ENCODE measurements around the gene EGLN2. TPM values are rescaled to one million over a fixed set of nuclear protein-coding genes. Genes with fewer than 3 reads are reported as not detected.
"Not testable (repeated sequence)": the region's sequence is repeated elsewhere in the genome, so short reads cannot be mapped to it uniquely, and the experiment has no call there.

The EGLN2 gene
- total RNA-seq, 2 donors from 2014 or later: 50.8 to 51.4 TPM

GRCh38 chr19:40818480-40819399 lies 19.7 kb downstream of the EGLN2 start:
- peaks cover 39% of the 10 kb centered on the region for H3K4me1 ChIP-seq
- peak; percentile 79 to 88 (median 84) for DNase-seq
- H3K27me3 ChIP-seq; intact Hi-C loops (cut with DNase I); H3K9me3 ChIP-seq; H3K4me3 ChIP-seq; H3K36me3 ChIP-seq (replicated peaks in 1 of 2; ENCODE audit: insufficient read depth in 1 of 2, low read depth in 2 of 2): not testable (repeated sequence)
- TF ChIP-seq CTCF (IDR thresholded peaks at IDR 0.05): peak in 6 of 7 experiments; percentile 19 to 43 (median 28)
- H3K27ac ChIP-seq: peak overlapping the region in 2 of 4 donors; percentile 61 to 67
- 36 to 50% methylated on average over 14 to 21 of the region's 36 CpGs for WGBS, 2 donors
- ATAC-seq: peak; percentile 83

- WGBS, 2 donors: 37 to 43% methylated on average over 6 of the region's 6 CpGs
- ATAC-seq: peak; percentile 23
- Histone ChIP-seq H3K27ac (peak overlapping the region in 3 of 4 donors; percentile 15 to 67 (median 50)), H3K4me1 (peaks cover 46% of the 10 kb centered on the region)
- H3K4me3 ChIP-seq; H3K9me3 ChIP-seq; intact Hi-C loops (cut with DNase I); H3K36me3 ChIP-seq (replicated peaks in 1 of 2; ENCODE audit: insufficient read depth in 1 of 2, low read depth in 2 of 2); H3K27me3 ChIP-seq: not testable (repeated sequence)
- TF ChIP-seq CTCF (IDR thresholded peaks at IDR 0.05): peak; percentile 67 to 94 (median 80)
- peak in 1 of 4 donors; percentile 33 for DNase-seq
Measured at GRCh38 chr19:40819479-40820234, 20.7 kb downstream of the EGLN2 start.

GRCh38 chr19:40822161-40822560 lies 23.2 kb downstream of the EGLN2 start:
- ATAC-seq (no peak), DNase-seq (peak in 1 of 4 donors; percentile 14)
- 83 to 87% methylated on average over 8 to 22 of the region's 22 CpGs for WGBS, 2 donors
- Histone ChIP-seq H3K4me1 (peaks cover 46% of the 10 kb centered on the region), H3K27ac (peak overlapping the region; percentile 78 to 83 (median 81)), H3K36me3 (replicated peaks in 1 of 2; ENCODE audit: insufficient read depth in 1 of 2, low read depth in 2 of 2) (no peaks in the 10 kb centered on the region), H3K9me3 (no peaks in the 10 kb centered on the region), H3K4me3 (no peak overlapping the region), H3K27me3 (no peaks in the 10 kb centered on the region)
- intact Hi-C loops (cut with DNase I): no loop called here
- no peak for TF ChIP-seq POLR2A (IDR thresholded peaks at IDR 0.05)

- TF ChIP-seq POLR2A (IDR thresholded peaks at IDR 0.05) (peak in 1 of 3 donors; percentile 12), CTCF (IDR thresholded peaks at IDR 0.05) (peak in 2 of 7 experiments; percentile 7 to 22)
- intact Hi-C loops (cut with DNase I); H3K27me3 ChIP-seq; H3K4me3 ChIP-seq; H3K36me3 ChIP-seq (replicated peaks in 1 of 2; ENCODE audit: insufficient read depth in 1 of 2, low read depth in 2 of 2); H3K9me3 ChIP-seq: not testable (repeated sequence)
- 13 to 23% methylated on average over 9 of the region's 9 CpGs for WGBS, 2 donors
- DNase-seq (peak in 3 of 4 donors; percentile 62 to 74 (median 68)), ATAC-seq (peak; percentile 24)
- H3K4me1 ChIP-seq: peaks cover 46% of the 10 kb centered on the region
- H3K27ac ChIP-seq: peak overlapping the region; percentile 78 to 83 (median 81)
Measured at GRCh38 chr19:40822704-40823553, 23.9 kb downstream of the EGLN2 start.

GRCh38 chr19:40824916-40825315 lies 25.9 kb downstream of the EGLN2 start:
- peaks cover 31% of the 10 kb centered on the region for H3K4me1 ChIP-seq
- H3K4me3 ChIP-seq; ATAC-seq; DNase-seq; intact Hi-C loops (cut with DNase I); H3K27ac ChIP-seq; H3K9me3 ChIP-seq; H3K36me3 ChIP-seq (replicated peaks in 1 of 2; ENCODE audit: insufficient read depth in 1 of 2, low read depth in 2 of 2); H3K27me3 ChIP-seq: not testable (repeated sequence)
- 85 to 93% methylated on average over 5 to 16 of the region's 16 CpGs for WGBS, 2 donors

- H3K36me3 ChIP-seq (replicated peaks in 1 of 2; ENCODE audit: insufficient read depth in 1 of 2, low read depth in 2 of 2); H3K4me3 ChIP-seq; H3K9me3 ChIP-seq; H3K27me3 ChIP-seq; ATAC-seq; DNase-seq; intact Hi-C loops (cut with DNase I); H3K27ac ChIP-seq: not testable (repeated sequence)
- 80 to 84% methylated on average over 1 to 4 of the region's 6 CpGs for WGBS, 2 donors
- H3K4me1 ChIP-seq: peaks cover 31% of the 10 kb centered on the region
Measured at GRCh38 chr19:40825460-40826095, 26.6 kb downstream of the EGLN2 start.

GRCh38 chr19:40826312-40826698 lies 27.3 kb downstream of the EGLN2 start:
- WGBS, 2 donors: 90 to 94% methylated on average over 7 to 8 of the region's 14 CpGs
- H3K27ac ChIP-seq; ATAC-seq; DNase-seq; H3K4me3 ChIP-seq; H3K36me3 ChIP-seq (replicated peaks in 1 of 2; ENCODE audit: insufficient read depth in 1 of 2, low read depth in 2 of 2); H3K9me3 ChIP-seq; intact Hi-C loops (cut with DNase I); H3K27me3 ChIP-seq: not testable (repeated sequence)
- peaks cover 32% of the 10 kb centered on the region for H3K4me1 ChIP-seq

Data from body of pancreas (tissue), 4 donors.